NCI-H446 (cell line): ENCODE results near the gene RHOBTB1.

Experiments
- DNase-seq, 2 experiments: peaks; one replicate each; lab custom pipeline; 2025; lab: John Stamatoyannopoulos, UW

Gene RHOBTB1

GRCh38 chr10:60964257-60965235 lies 20.6 kb upstream of the RHOBTB1 start:
- DNase-seq: peak; percentile 65 to 79

- DNase-seq: no peak
These were observed 19.7 kb upstream of the RHOBTB1 start for GRCh38 chr10:60963441-60964256.

- no peak for DNase-seq
These were observed 19.0 kb upstream of the RHOBTB1 start for GRCh38 chr10:60962946-60963345.

- DNase-seq: no peak
These were observed 16.9 kb upstream of the RHOBTB1 start for GRCh38 chr10:60960913-60961312.

- DNase-seq: no peak
These were observed 16.0 kb upstream of the RHOBTB1 start for GRCh38 chr10:60960031-60960430.

GRCh38 chr10:60958892-60959601 lies 15.1 kb upstream of the RHOBTB1 start:
- DNase-seq: no peak

GRCh38 chr10:60957667-60958221 lies 13.8 kb upstream of the RHOBTB1 start:
- DNase-seq: no peak

GRCh38 chr10:60955957-60956425 lies 12.0 kb upstream of the RHOBTB1 start:
- no peak for DNase-seq

GRCh38 chr10:60955316-60955715 lies 11.3 kb upstream of the RHOBTB1 start:
- DNase-seq: no peak

GRCh38 chr10:60954035-60954434 lies 10.1 kb upstream of the RHOBTB1 start:
- no peak for DNase-seq

- DNase-seq: no peak
These were observed 9.4 kb upstream of the RHOBTB1 start for GRCh38 chr10:60953420-60953819.

- DNase-seq: no peak
These were observed 8.8 kb upstream of the RHOBTB1 start for GRCh38 chr10:60952846-60953220.

GRCh38 chr10:60952067-60952845 lies 8.3 kb upstream of the RHOBTB1 start:
- no peak for DNase-seq

- DNase-seq: no peak
These were observed 7.3 kb upstream of the RHOBTB1 start for GRCh38 chr10:60951272-60951724.

GRCh38 chr10:60950300-60950699 lies 6.3 kb upstream of the RHOBTB1 start:
- no peak for DNase-seq

GRCh38 chr10:60948851-60949250 lies 4.9 kb upstream of the RHOBTB1 start:
- no peak for DNase-seq

GRCh38 chr10:60944910-60945297 lies 919 bp upstream of the RHOBTB1 start:
- no peak for DNase-seq

GRCh38 chr10:60943316-60944057 lies 498 bp downstream of the RHOBTB1 start:
- DNase-seq: peak in 1 of 2 experiments; percentile 25

- no peak for DNase-seq
These were observed 1.1 kb downstream of the RHOBTB1 start for GRCh38 chr10:60942788-60943315.
